ENCODE results near the gene ULK1. TPM values are rescaled to one million over a fixed set of nuclear protein-coding genes. Genes with fewer than 3 reads are reported as not detected.

Gene ULK1
- total RNA-seq, 4 donors from 2014 or later, result 11.8 to 135 (median 38.8) TPM

GRCh38 chr12:131928080-131928710 lies 33.8 kb downstream of the ULK1 start:
- no peak for DNase-seq
- TF ChIP-seq CTCF (IDR thresholded peaks at IDR 0.05) (no peak), POLR2A (IDR thresholded peaks at IDR 0.05) (no peak)
- peak overlapping the region; percentile 67 to 85 for H3K27ac ChIP-seq
- H3K4me3 ChIP-seq, result peak overlapping the region; percentile 51 to 97
- no peaks in the 10 kb centered on the region for H3K9me3 ChIP-seq
- intact Hi-C loops (cut with DNase I; ENCODE audit: low total_unique reads), result no loop called here
- no peaks in the 10 kb centered on the region for H3K27me3 ChIP-seq
- peaks cover 0 to 6% of the 10 kb centered on the region in 2 donors for H3K4me1 ChIP-seq
- no peaks in the 10 kb centered on the region for H3K36me3 ChIP-seq

GRCh38 chr12:131928711-131929580 lies 34.5 kb downstream of the ULK1 start, which contains the start of gene PUS1:
PUS1 (plus strand) TSS chr12:131929276; CDS start chr12:131929723, 447 bp downstream.
- peak; percentile 94 to 95 for DNase-seq
- Histone ChIP-seq H3K27ac (peak within 1 kb of the TSS; percentile 67 to 85), H3K4me3 (peak within 1 kb of the TSS; percentile 96 to 97), H3K36me3 (no peaks in the 10 kb centered on the region), H3K9me3 (no peaks in the 10 kb centered on the region), H3K4me1 (peaks cover 0 to 6% of the 10 kb centered on the region in 2 donors), H3K27me3 (no peaks in the 10 kb centered on the region)
- TF ChIP-seq CTCF (IDR thresholded peaks at IDR 0.05), result peak in 1 of 4 experiments; percentile 5
- TF ChIP-seq POLR2A (IDR thresholded peaks at IDR 0.05), result peak in 1 of 2 donors; percentile 68
- intact Hi-C loops (cut with DNase I; ENCODE audit: low total_unique reads), result no loop called here

- peak overlapping the region in 1 of 2 donors; percentile 33 for H3K27ac ChIP-seq
Observed at GRCh38 chr12:131929581-131930456, 35.4 kb downstream of the ULK1 start.

GRCh38 chr12:131930510-131930909 lies 36.1 kb downstream of the ULK1 start:
- no peak for TF ChIP-seq POLR2A (IDR thresholded peaks at IDR 0.05)
- TF ChIP-seq CTCF (IDR thresholded peaks at IDR 0.05), result no peak
- DNase-seq, result no peak
- Histone ChIP-seq H3K4me3 (peak overlapping the region; percentile 96 to 97), H3K36me3 (no peaks in the 10 kb centered on the region), H3K27ac (no peak overlapping the region), H3K27me3 (no peaks in the 10 kb centered on the region), H3K9me3 (no peaks in the 10 kb centered on the region), H3K4me1 (peaks cover 0 to 6% of the 10 kb centered on the region in 2 donors)
- intact Hi-C loops (cut with DNase I; ENCODE audit: low total_unique reads), result no loop called here

More at GRCh38 chr12:131929581-131930456, 35.4 kb downstream of the ULK1 start:
- H3K36me3 ChIP-seq, result no peaks in the 10 kb centered on the region
- intact Hi-C loops (cut with DNase I; ENCODE audit: low total_unique reads), result no loop called here
- H3K4me3 ChIP-seq, result peak overlapping the region; percentile 96 to 97
- TF ChIP-seq CTCF (IDR thresholded peaks at IDR 0.05) (no peak), POLR2A (IDR thresholded peaks at IDR 0.05) (no peak)
- no peak for DNase-seq
- H3K4me1 ChIP-seq, result peaks cover 0 to 6% of the 10 kb centered on the region in 2 donors
- no peaks in the 10 kb centered on the region for H3K9me3 ChIP-seq
- H3K27me3 ChIP-seq, result no peaks in the 10 kb centered on the region

All from uterus (tissue), 4 donors.